DMS53 treated with DMSO at 0.1 percent for 48 hours (cell line): ENCODE measurements around the gene WIPF3.

Experiments used
- DNase-seq: peaks from one replicate; lab custom pipeline; 2025; ENCODE audit not compliant: unreplicated experiment; lab: John Stamatoyannopoulos, UW

Gene WIPF3

GRCh38 chr7:29906200-29907022 lies 100.1 kb downstream of the WIPF3 start:
- DNase-seq, result no peak

- DNase-seq, result no peak
Observed at GRCh38 chr7:29914180-29914579, 107.9 kb downstream of the WIPF3 start.

GRCh38 chr7:29915481-29916215 lies 109.3 kb downstream of the WIPF3 start:
- DNase-seq, result peak; percentile 13

- DNase-seq, result no peak
Observed at GRCh38 chr7:29917641-29918040, 111.3 kb downstream of the WIPF3 start.

GRCh38 chr7:29918850-29919249 lies 112.5 kb downstream of the WIPF3 start:
- no peak for DNase-seq

- DNase-seq, result no peak
Observed at GRCh38 chr7:29919790-29920189, 113.5 kb downstream of the WIPF3 start.

GRCh38 chr7:29920491-29920890 lies 114.2 kb downstream of the WIPF3 start:
- no peak for DNase-seq

- DNase-seq, result peak; percentile 72
Observed at GRCh38 chr7:29921404-29922010, 115.2 kb downstream of the WIPF3 start.

- no peak for DNase-seq
Observed at GRCh38 chr7:29922921-29923700, 116.8 kb downstream of the WIPF3 start.

GRCh38 chr7:29924006-29924405 lies 117.7 kb downstream of the WIPF3 start:
- DNase-seq, result no peak

- DNase-seq, result no peak
Observed at GRCh38 chr7:29924684-29925083, 118.4 kb downstream of the WIPF3 start.

- DNase-seq, result no peak
Observed at GRCh38 chr7:29926216-29926615, 119.9 kb downstream of the WIPF3 start.

GRCh38 chr7:29926741-29927140 lies 120.4 kb downstream of the WIPF3 start:
- DNase-seq, result no peak

- no peak for DNase-seq
Observed at GRCh38 chr7:29929018-29929807, 122.9 kb downstream of the WIPF3 start.

GRCh38 chr7:29935111-29935510 lies 128.8 kb downstream of the WIPF3 start:
- DNase-seq, result no peak

GRCh38 chr7:29937132-29937531 lies 130.8 kb downstream of the WIPF3 start:
- no peak for DNase-seq

- DNase-seq, result no peak
Observed at GRCh38 chr7:29940199-29940598, 133.9 kb downstream of the WIPF3 start.

- no peak for DNase-seq
Observed at GRCh38 chr7:29945259-29945809, 139.0 kb downstream of the WIPF3 start.

- peak; percentile 8 for DNase-seq
Observed at GRCh38 chr7:29946428-29947186, 140.3 kb downstream of the WIPF3 start.
